Lower lobe of right lung (tissue), 2 donors: ENCODE results near the gene LAPTM4A. TPM values are rescaled to one million over a fixed set of nuclear protein-coding genes. Genes with fewer than 3 reads are reported as not detected.

Experiments
- ATAC-seq, 2 donors: fragments of 200-7000 bp; cut with Tn5 transposase; one replicate each; pipeline ENCODE4 v1.9.1; 2020 to 2022; ENCODE audit warnings: mild to moderate bottlenecking in 2 of 2, moderate library complexity in 2 of 2
- DNase-seq: peaks from one replicate; pipeline ENCODE4 v3.0.0-alpha.2; 2020
- H3K27ac ChIP-seq: fragments of 200-600 bp; one replicate; pipeline ENCODE4 v1.8.0; 2022
- H3K27me3 ChIP-seq: fragments of 200-600 bp; one replicate; pipeline ENCODE4 v1.8.0; 2022; ENCODE audit warnings: low read depth
- H3K36me3 ChIP-seq: fragments of 200-600 bp; one replicate; pipeline ENCODE4 v1.8.0; 2022; ENCODE audit warnings: mild to moderate bottlenecking
- H3K4me1 ChIP-seq: fragments of 200-600 bp; one replicate; pipeline ENCODE4 v1.8.0; 2022
- H3K4me3 ChIP-seq: fragments of 200-600 bp; one replicate; pipeline ENCODE4 v1.8.0; 2022; ENCODE audit warnings: mild to moderate bottlenecking
- H3K9me3 ChIP-seq: fragments of 200-600 bp; one replicate; pipeline ENCODE4 v1.8.0; 2022
- CTCF ChIP-seq: fragments of 200-600 bp; IDR thresholded peaks from one replicate; pipeline ENCODE4 v1.8.0; 2022; ENCODE audit warnings: antibody characterized with exemption, mild to moderate bottlenecking
- intact Hi-C: fragments of 100-400 bp; cut with DNase I; formaldehyde crosslinking; loops from one replicate; pipeline ENCODE4 v1.11.0; 2022
- long read RNA-seq: library from polyadenylated mRNA; unstranded; transcript quantifications from one replicate; pipeline ENCODE4 v2.0.0, GENCODE V29; 2021
- total RNA-seq: library from RNA; stranded (reverse); fragmentation: NEBNext Ultra II Directional; extraction: Animal tissue kit (Norgen Biotek cat#: 25700); gene quantifications from one replicate; pipeline ENCODE4 v1.2.1, GENCODE V29; 2021
- donor health status: DM: no; HTN: yes; CAD: no; lungs with severe emphysema.

The LAPTM4A gene
- total RNA-seq: 223 TPM
- long read RNA-seq, transcript LAPTM4A-201 (7 exons, 1,765 nt): major isoform, 364 of 389 reads
- long read RNA-seq, partial matches to known transcripts: 5 of 389 reads
- long read RNA-seq, other reads (novel, unspliced or antisense): 20 of 389 reads

GRCh38 chr2:20051532-20052228, at the start of gene LAPTM4A:
Gene LAPTM4A (minus strand): TSS chr2:20051628. CDS start chr2:20051520, 108 bp downstream.
- peak; percentile 99 for DNase-seq
- H3K27ac ChIP-seq: peak within 1 kb of the TSS; percentile 99
- TF ChIP-seq CTCF: peak; percentile 21

GRCh38 chr2:20100711-20101110, 49.3 kb upstream of the LAPTM4A start:
- intact Hi-C loops: no loop called here
- H3K4me3 ChIP-seq: no peak overlapping the region
- TF ChIP-seq CTCF: no peak
- no peak overlapping the region for H3K27ac ChIP-seq
- H3K27me3 ChIP-seq: no peaks in the 10 kb centered on the region
- peaks cover 4% of the 10 kb centered on the region for H3K9me3 ChIP-seq
- H3K4me1 ChIP-seq: peaks cover 6% of the 10 kb centered on the region
- DNase-seq (no peak), ATAC-seq (no peak)
- H3K36me3 ChIP-seq: no peaks in the 10 kb centered on the region

More at GRCh38 chr2:20051532-20052228, at the start of gene LAPTM4A:
- ATAC-seq: peak; percentile 97 to 98
- peaks cover 42% of the 10 kb centered on the region for H3K4me1 ChIP-seq
- H3K4me3 ChIP-seq: peak within 1 kb of the TSS; percentile 72
- no peaks in the 10 kb centered on the region for H3K27me3 ChIP-seq
- no peaks in the 10 kb centered on the region for H3K36me3 ChIP-seq
- intact Hi-C loops: no loop called here
- H3K9me3 ChIP-seq: no peaks in the 10 kb centered on the region

GRCh38 chr2:20099780-20100179, 48.4 kb upstream of the LAPTM4A start:
- DNase-seq (no peak), ATAC-seq (no peak)
- no peak overlapping the region for H3K27ac ChIP-seq
- no peaks in the 10 kb centered on the region for H3K27me3 ChIP-seq
- H3K4me3 ChIP-seq: no peak overlapping the region
- no peaks in the 10 kb centered on the region for H3K36me3 ChIP-seq
- H3K9me3 ChIP-seq: peaks cover 4% of the 10 kb centered on the region
- peaks cover 5% of the 10 kb centered on the region for H3K4me1 ChIP-seq
- intact Hi-C loops: loop anchor here (5.0 kb wide), 1 partner anchor 82 kb away; no protein-coding TSS in a partner anchor
- no peak for TF ChIP-seq CTCF

GRCh38 chr2:20097889-20098714, 46.7 kb upstream of the LAPTM4A start:
- Histone ChIP-seq H3K27ac (no peak overlapping the region), H3K4me1 (no peaks in the 10 kb centered on the region), H3K9me3 (peaks cover 4% of the 10 kb centered on the region), H3K36me3 (no peaks in the 10 kb centered on the region), H3K4me3 (no peak overlapping the region), H3K27me3 (peaks cover 4% of the 10 kb centered on the region)
- intact Hi-C loops: loop anchor here (5.0 kb wide), 1 partner anchor 81 kb away; no protein-coding TSS in a partner anchor
- peak; percentile 93 to 94 for ATAC-seq
- DNase-seq: peak; percentile 89
- peak; percentile 93 for TF ChIP-seq CTCF

GRCh38 chr2:20095469-20095868, 44.0 kb upstream of the LAPTM4A start:
- ATAC-seq (no peak), DNase-seq (no peak)
- no peaks in the 10 kb centered on the region for H3K4me1 ChIP-seq
- H3K27ac ChIP-seq: no peak overlapping the region
- no peak overlapping the region for H3K4me3 ChIP-seq
- intact Hi-C loops: loop anchor here (5.0 kb wide), 1 partner anchor 78 kb away; no protein-coding TSS in a partner anchor
- H3K27me3 ChIP-seq: peaks cover 4% of the 10 kb centered on the region
- H3K9me3 ChIP-seq: no peaks in the 10 kb centered on the region
- no peak for TF ChIP-seq CTCF
- H3K36me3 ChIP-seq: no peaks in the 10 kb centered on the region
